BLaER1 (cell line): ENCODE measurements around the gene NPR2.

Experiments used
- H3K27ac ChIP-seq: shearing (Covaris generic); formaldehyde crosslinking; 2 replicates; pipeline ENCODE4 v1.8.1; 2022
- H3K27me3 ChIP-seq: shearing (Covaris generic); formaldehyde crosslinking; 2 replicates; pipeline ENCODE4 v1.8.1; 2022
- H3K36me3 ChIP-seq: shearing (Covaris generic); formaldehyde crosslinking; 2 replicates; pipeline ENCODE4 v1.8.1; 2022
- H3K4me1 ChIP-seq: shearing (Covaris generic); formaldehyde crosslinking; 2 replicates; pipeline ENCODE4 v1.8.1; 2022
- H3K4me2 ChIP-seq: shearing (Covaris generic); formaldehyde crosslinking; 2 replicates; pipeline ENCODE4 v1.8.1; 2022
- H3K4me3 ChIP-seq: shearing (Covaris generic); formaldehyde crosslinking; 2 replicates; pipeline ENCODE4 v1.8.1; 2022
- H3K9ac ChIP-seq: shearing (Covaris generic); formaldehyde crosslinking; 2 replicates; pipeline ENCODE4 v1.8.1; 2022
- H3K9me3 ChIP-seq: shearing (Covaris generic); formaldehyde crosslinking; 2 replicates; pipeline ENCODE4 v1.8.1; 2022
- H4K20me1 ChIP-seq: shearing (Covaris generic); formaldehyde crosslinking; 2 replicates; pipeline ENCODE4 v1.8.1; 2022
- Cebpa-rat ChIP-seq: shearing (Covaris generic); IDR thresholded peaks from 2 replicates; pipeline ENCODE4 v1.8.1; 2022

NPR2 gene

DNA sequence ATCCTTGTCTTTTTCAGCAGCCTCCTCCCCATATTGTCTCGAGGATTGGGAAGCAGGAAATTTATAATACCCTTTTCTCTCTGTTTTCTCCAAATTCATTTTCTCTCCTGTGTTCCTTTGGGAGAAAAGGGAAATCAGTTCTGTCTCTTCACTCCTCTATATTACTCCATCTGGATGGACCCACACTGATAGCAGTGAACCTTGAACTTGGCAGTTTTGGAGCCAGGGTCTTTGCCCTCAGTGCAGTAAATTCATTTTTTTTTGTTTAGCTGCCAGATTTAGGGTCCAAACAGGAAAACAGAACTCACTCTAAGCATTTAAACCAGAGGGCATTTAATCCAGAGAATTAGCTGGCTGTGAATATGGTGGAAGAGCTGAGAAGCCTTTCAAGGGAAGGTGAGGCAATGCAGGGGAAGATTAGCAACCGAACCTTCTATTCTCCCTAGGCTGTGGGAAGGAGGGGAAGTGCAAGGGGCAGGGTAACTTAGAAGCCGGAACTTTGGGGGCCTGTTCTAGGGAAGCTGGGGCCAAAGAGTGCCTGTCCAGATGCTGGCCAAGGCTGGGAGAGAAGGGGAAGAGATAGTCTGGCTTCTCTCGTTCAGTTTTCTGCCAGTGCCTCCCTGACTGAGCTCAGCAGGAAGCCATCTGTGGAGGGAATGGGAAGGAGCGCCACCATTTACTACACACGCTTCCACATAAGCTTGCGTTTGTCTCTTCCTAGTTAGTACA, 16.3 kb upstream of the NPR2 start:
- Histone ChIP-seq H3K4me2 (peak overlapping the region; percentile 25), H3K4me1 (peaks cover 17% of the 10 kb centered on the region), H3K9me3 (no peaks in the 10 kb centered on the region), H3K4me3 (no peak overlapping the region), H3K27me3 (no peaks in the 10 kb centered on the region), H3K36me3 (no peaks in the 10 kb centered on the region), H4K20me1 (no peaks in the 10 kb centered on the region), H3K27ac (no peak overlapping the region), H3K9ac (no peak overlapping the region)
- TF ChIP-seq Cebpa-rat: no peak

DNA sequence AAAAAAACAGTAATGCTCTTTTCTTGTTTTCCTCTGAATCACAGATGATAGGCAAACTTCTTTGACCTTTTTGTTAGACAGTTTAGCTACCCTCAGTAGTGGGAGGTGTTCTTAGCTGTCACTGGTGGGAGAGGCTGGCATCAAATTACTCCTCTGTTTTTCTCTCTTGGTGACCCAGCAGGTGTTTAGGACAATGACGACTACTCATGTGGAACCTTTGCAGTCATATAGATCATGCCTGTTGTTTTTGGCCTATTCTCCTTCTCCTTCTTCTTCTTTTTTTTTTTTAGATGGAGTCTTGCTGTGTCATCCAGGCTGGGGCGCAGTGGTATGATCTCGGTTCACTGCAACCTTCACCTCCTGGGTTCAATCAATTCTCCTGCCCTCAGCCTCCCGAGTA, 15.4 kb upstream of the NPR2 start:
- no peaks in the 10 kb centered on the region for H3K36me3 ChIP-seq
- H3K9me3 ChIP-seq: no peaks in the 10 kb centered on the region
- H4K20me1 ChIP-seq: no peaks in the 10 kb centered on the region
- peaks cover 17% of the 10 kb centered on the region for H3K4me1 ChIP-seq
- no peak overlapping the region for H3K9ac ChIP-seq
- no peaks in the 10 kb centered on the region for H3K27me3 ChIP-seq
- no peak overlapping the region for H3K27ac ChIP-seq
- no peak overlapping the region for H3K4me3 ChIP-seq
- peak overlapping the region; percentile 25 for H3K4me2 ChIP-seq
- TF ChIP-seq Cebpa-rat: no peak

DNA sequence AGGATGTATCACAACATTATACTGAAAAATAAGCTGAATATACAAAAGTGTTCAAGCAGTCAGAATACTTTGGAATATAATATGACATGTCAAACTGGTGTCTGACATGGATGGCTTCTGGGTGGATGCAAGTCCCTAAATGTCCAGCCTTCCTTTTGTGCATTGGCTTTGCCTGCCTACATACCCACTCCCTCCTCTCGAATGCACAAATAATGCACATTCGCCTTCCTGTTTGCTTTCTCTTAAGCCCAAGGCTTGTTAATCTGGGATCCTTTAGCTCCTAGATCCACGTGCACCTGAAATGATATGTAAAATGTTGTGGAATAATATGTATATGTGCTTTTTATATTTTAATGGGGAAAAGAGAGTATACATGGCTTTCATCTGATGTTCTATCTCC, 12.9 kb upstream of the NPR2 start:
- H3K4me2 ChIP-seq: no peak overlapping the region
- no peaks in the 10 kb centered on the region for H3K36me3 ChIP-seq
- no peaks in the 10 kb centered on the region for H4K20me1 ChIP-seq
- H3K27me3 ChIP-seq: no peaks in the 10 kb centered on the region
- no peak for TF ChIP-seq Cebpa-rat
- H3K4me3 ChIP-seq: no peak overlapping the region
- H3K4me1 ChIP-seq: peaks cover 17% of the 10 kb centered on the region
- H3K27ac ChIP-seq: no peak overlapping the region
- no peak overlapping the region for H3K9ac ChIP-seq
- no peaks in the 10 kb centered on the region for H3K9me3 ChIP-seq

DNA sequence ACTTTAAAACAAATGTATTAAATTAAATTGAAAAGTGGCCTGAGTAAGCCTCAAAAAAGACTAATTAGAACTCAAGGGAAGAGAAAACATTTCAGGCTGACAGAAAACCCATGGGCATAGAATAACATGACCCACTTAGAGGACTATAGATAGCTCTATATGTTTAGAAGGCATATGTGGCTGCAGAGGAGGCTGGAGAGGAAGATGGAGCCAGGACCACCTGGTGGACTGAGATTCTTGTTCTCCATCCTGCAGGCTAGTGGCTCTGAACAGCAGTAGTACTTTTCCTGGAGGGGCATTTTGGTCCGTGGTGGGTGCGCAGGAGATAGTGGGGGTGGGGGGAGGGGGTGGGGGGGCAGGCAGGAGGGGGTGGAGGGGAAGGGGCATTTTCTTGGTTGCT, 10.3 kb upstream of the NPR2 start:
- H3K9ac ChIP-seq: no peak overlapping the region
- H3K36me3 ChIP-seq: no peaks in the 10 kb centered on the region
- H3K4me1 ChIP-seq: peaks cover 5% of the 10 kb centered on the region
- no peaks in the 10 kb centered on the region for H3K27me3 ChIP-seq
- no peak overlapping the region for H3K4me2 ChIP-seq
- H3K27ac ChIP-seq: no peak overlapping the region
- H3K9me3 ChIP-seq: no peaks in the 10 kb centered on the region
- TF ChIP-seq Cebpa-rat: no peak
- H3K4me3 ChIP-seq: no peak overlapping the region
- no peaks in the 10 kb centered on the region for H4K20me1 ChIP-seq

- Histone ChIP-seq H3K27ac (no peak overlapping the region), H3K9me3 (no peaks in the 10 kb centered on the region), H3K27me3 (no peaks in the 10 kb centered on the region), H4K20me1 (no peaks in the 10 kb centered on the region), H3K36me3 (no peaks in the 10 kb centered on the region), H3K4me3 (no peak overlapping the region), H3K4me1 (peaks cover 5% of the 10 kb centered on the region; the same call in 1 of the 2 replicates), H3K9ac (no peak overlapping the region), H3K4me2 (no peak overlapping the region)
- TF ChIP-seq Cebpa-rat: no peak
Measured at GRCh38 chr9:35783418-35783817, 8.0 kb upstream of the NPR2 start.

DNA sequence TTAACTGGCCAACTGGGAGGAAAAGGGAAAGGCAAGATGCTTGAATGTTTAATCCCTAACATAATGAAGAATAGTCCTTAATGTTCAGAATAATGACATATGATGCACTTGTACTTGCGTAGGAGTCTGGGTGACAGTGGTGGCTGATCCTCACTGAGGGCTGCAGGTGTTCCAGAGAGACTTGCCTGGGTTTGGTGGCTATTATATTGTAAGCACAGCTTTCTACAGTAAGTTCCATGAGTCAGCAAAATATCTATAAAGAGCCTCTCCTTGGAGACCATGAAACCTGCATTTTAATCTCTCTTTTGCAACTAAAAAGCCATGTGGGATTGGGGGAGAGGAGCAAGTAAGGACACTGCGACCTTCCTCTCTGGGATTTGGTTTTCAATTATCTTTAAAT, 1.9 kb upstream of the NPR2 start:
- Histone ChIP-seq H3K27me3 (peaks cover 17% of the 10 kb centered on the region), H3K4me1 (peaks cover 12% of the 10 kb centered on the region; the same call in 1 of the 2 replicates), H4K20me1 (no peaks in the 10 kb centered on the region), H3K4me2 (no peak overlapping the region), H3K9me3 (no peaks in the 10 kb centered on the region), H3K36me3 (no peaks in the 10 kb centered on the region), H3K27ac (no peak overlapping the region), H3K9ac (no peak overlapping the region), H3K4me3 (no peak overlapping the region)
- TF ChIP-seq Cebpa-rat: no peak

GRCh38 chr9:35790025-35790384, 1.4 kb upstream of the NPR2 start:
- H3K4me2 ChIP-seq: no peak overlapping the region

GRCh38 chr9:35790385-35791296, 750 bp upstream of the NPR2 start:
- H3K36me3 ChIP-seq: no peaks in the 10 kb centered on the region
- H3K27ac ChIP-seq: no peak overlapping the region
- no peak overlapping the region for H3K9ac ChIP-seq
- no peaks in the 10 kb centered on the region for H3K9me3 ChIP-seq
- peaks cover 12% of the 10 kb centered on the region; the same call in 1 of the 2 replicates for H3K4me1 ChIP-seq
- H3K4me2 ChIP-seq: peak overlapping the region; percentile 14; the same call in 1 of the 2 replicates
- no peak overlapping the region for H3K4me3 ChIP-seq
- H3K27me3 ChIP-seq: peaks cover 17% of the 10 kb centered on the region
- no peak for TF ChIP-seq Cebpa-rat
- H4K20me1 ChIP-seq: no peaks in the 10 kb centered on the region

More at GRCh38 chr9:35790025-35790384, 1.4 kb upstream of the NPR2 start:
- no peak overlapping the region for H3K9ac ChIP-seq
- no peak overlapping the region for H3K27ac ChIP-seq
- H3K4me3 ChIP-seq: no peak overlapping the region
- H3K9me3 ChIP-seq: no peaks in the 10 kb centered on the region
- TF ChIP-seq Cebpa-rat: no peak
- H4K20me1 ChIP-seq: no peaks in the 10 kb centered on the region
- H3K4me1 ChIP-seq: peaks cover 12% of the 10 kb centered on the region; the same call in 1 of the 2 replicates
- peaks cover 17% of the 10 kb centered on the region for H3K27me3 ChIP-seq
- no peaks in the 10 kb centered on the region for H3K36me3 ChIP-seq

DNA sequence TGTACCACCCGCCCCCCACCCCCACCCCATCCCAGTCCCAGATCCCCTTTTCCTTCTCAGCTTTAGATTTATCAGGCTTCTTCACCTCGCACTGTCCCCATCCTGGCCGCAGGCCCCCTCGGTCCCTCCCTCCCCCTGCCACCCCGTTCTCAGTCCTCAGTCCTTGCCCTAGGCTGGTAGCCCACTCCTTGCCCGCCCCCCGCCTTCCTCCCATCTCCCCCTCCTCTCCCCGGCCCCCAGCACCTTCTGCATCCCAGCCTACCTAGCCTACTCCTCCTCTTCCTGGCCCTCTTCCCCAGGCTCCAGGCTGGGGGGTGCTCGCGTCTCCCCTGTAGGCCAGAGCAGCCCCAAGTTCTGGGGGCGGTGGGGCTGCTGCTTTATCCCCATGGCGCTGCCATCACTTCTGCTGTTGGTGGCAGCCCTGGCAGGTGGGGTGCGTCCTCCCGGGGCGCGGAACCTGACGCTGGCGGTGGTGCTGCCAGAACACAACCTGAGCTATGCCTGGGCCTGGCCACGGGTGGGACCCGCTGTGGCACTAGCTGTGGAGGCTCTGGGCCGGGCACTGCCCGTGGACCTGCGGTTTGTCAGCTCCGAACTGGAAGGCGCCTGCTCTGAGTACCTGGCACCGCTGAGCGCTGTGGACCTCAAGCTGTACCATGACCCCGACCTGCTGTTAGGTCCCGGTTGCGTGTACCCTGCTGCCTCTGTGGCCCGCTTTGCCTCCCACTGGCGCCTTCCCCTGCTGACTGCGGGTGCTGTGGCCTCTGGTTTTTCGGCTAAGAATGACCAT, 828 bp downstream of the NPR2 start:
- TF ChIP-seq Cebpa-rat: no peak
- H3K9ac ChIP-seq: no peak overlapping the region
- peaks cover 17% of the 10 kb centered on the region for H3K27me3 ChIP-seq
- H3K4me1 ChIP-seq: peaks cover 12% of the 10 kb centered on the region; the same call in 1 of the 2 replicates
- no peaks in the 10 kb centered on the region for H3K36me3 ChIP-seq
- no peak overlapping the region for H3K4me2 ChIP-seq
- no peaks in the 10 kb centered on the region for H3K9me3 ChIP-seq
- H4K20me1 ChIP-seq: no peaks in the 10 kb centered on the region
- H3K27ac ChIP-seq: no peak overlapping the region
- H3K4me3 ChIP-seq: no peak overlapping the region
